Keratinocyte (primary cell): ENCODE measurements around the gene BRF1. TPM values are rescaled to one million over a fixed set of nuclear protein-coding genes. Genes with fewer than 3 reads are reported as not detected.

Experiments
- DNase-seq: peaks from one replicate; pipeline ENCODE4 v3.0.0-alpha.2; 2011; ENCODE audit warnings: low read depth, missing footprints, low spot score
- FAIRE-seq: peaks from 2 replicates; lab custom pipeline; 2011; peaks lifted over from hg19 to GRCh38; lab: Jason Lieb, UNC
- H2AFZ ChIP-seq: 2 replicates; pipeline ENCODE4 v1.6.0; 2012; ENCODE audit warnings: low read length, control low read depth, inconsistent platforms; ENCODE audit not compliant: control insufficient read depth
- H3K27ac ChIP-seq: 2 replicates; pipeline ENCODE4 v1.5.1; 2011; ENCODE audit warnings: low read length; ENCODE audit not compliant: control insufficient read depth, insufficient read depth
- H3K27me3 ChIP-seq: 3 replicates; pipeline ENCODE4 v1.6.0; 2011; ENCODE audit warnings: low read length; ENCODE audit not compliant: control insufficient read depth, insufficient read depth; ENCODE audit errors: extremely low read depth
- H3K36me3 ChIP-seq, 2 experiments: 2 replicates in 1 of 2; 3 replicates in 1 of 2; pipeline ENCODE4 v1.5.1; 2011; ENCODE audit warnings: low read length in 2 of 2, mild to moderate bottlenecking in 1 of 2; ENCODE audit not compliant: control insufficient read depth in 2 of 2, insufficient read depth in 2 of 2; ENCODE audit errors: extremely low read depth in 1 of 2
- H3K4me1 ChIP-seq: 3 replicates; pipeline ENCODE4 v1.5.1; 2011; ENCODE audit warnings: low read length; ENCODE audit not compliant: control insufficient read depth, insufficient read depth; ENCODE audit errors: extremely low read depth
- H3K4me2 ChIP-seq: 3 replicates; pipeline ENCODE4 v1.6.0; 2011; ENCODE audit warnings: low read depth, low read length; ENCODE audit not compliant: control insufficient read depth, insufficient read depth; ENCODE audit errors: extremely low read depth
- H3K4me3 ChIP-seq, 3 experiments: fragments of 200-600 bp in 1 of 3; sonication (generic) in 1 of 3; 2 replicates in 2 of 3; 3 replicates in 1 of 3; pipeline ENCODE4 v1.5.1; 2011 to 2016; ENCODE audit warnings: low read length in 3 of 3, mild to moderate bottlenecking in 3 of 3, control low read depth in 2 of 3, inconsistent platforms in 1 of 3, low read depth in 1 of 3, mixed read lengths in 1 of 3, mixed run types in 1 of 3, moderate library complexity in 1 of 3; ENCODE audit not compliant: control insufficient read depth in 2 of 3, insufficient read depth in 2 of 3; ENCODE audit errors: extremely low read depth in 1 of 3
- H3K79me2 ChIP-seq: 2 replicates; pipeline ENCODE4 v1.6.0; 2012; ENCODE audit warnings: low read length; ENCODE audit not compliant: control insufficient read depth, insufficient read depth
- H3K9ac ChIP-seq: 3 replicates; pipeline ENCODE4 v1.6.0; 2011; ENCODE audit warnings: low read length; ENCODE audit not compliant: control insufficient read depth, insufficient read depth; ENCODE audit errors: extremely low read depth
- H3K9me1 ChIP-seq: 3 replicates; pipeline ENCODE4 v1.6.0; 2011; ENCODE audit warnings: low read length; ENCODE audit not compliant: control insufficient read depth, insufficient read depth; ENCODE audit errors: extremely low read depth
- H3K9me3 ChIP-seq: 2 replicates; pipeline ENCODE4 v1.5.1; 2012; ENCODE audit warnings: low read depth, low read length; ENCODE audit not compliant: control insufficient read depth
- H4K20me1 ChIP-seq: 3 replicates; pipeline ENCODE4 v1.6.0; 2011; ENCODE audit warnings: low read length; ENCODE audit not compliant: control insufficient read depth, insufficient read depth; ENCODE audit errors: extremely low read depth
- EZH2 ChIP-seq: IDR thresholded peaks from one replicate; pipeline ENCODE4 v1.6.1; 2012; ENCODE audit warnings: inconsistent platforms, mild to moderate bottlenecking, low read length, moderate library complexity
- dilution Hi-C: fragments of 300-500 bp; cut with MboI; formaldehyde crosslinking; loops from one replicate; pipeline ENCODE4 v1.7.0; 2020; ENCODE audit warnings: low sequenced_read_pairs; ENCODE audit not compliant: extremely low pct_ligation_motif_present
- polyA plus RNA-seq, 5 experiments: library from polyadenylated mRNA; depleted of rRNA in 3 of 5; stranded (reverse) in 3 of 5; stranded (forward) in 1 of 5; unstranded in 1 of 5; fragments of >200 nt; gene quantifications; 1 replicate in 1 of 5; 2 replicates in 3 of 5; 3 replicates in 1 of 5; pipeline versions ENCODE4 v1.2.1 to v1.2.3, GENCODE V29; 2011 to 2012; ENCODE audit warnings: missing spikeins in 2 of 5, low read depth in 1 of 5, low replicate concordance in 1 of 5
- TF ChIP-seq, protein P1 (sequence below), 3 experiments: IDR thresholded peaks in 1 of 3; conservative IDR thresholded peaks in 1 of 3; optimal IDR thresholded peaks in 1 of 3; 2 replicates in 2 of 3; 3 replicates in 1 of 3; pipeline versions ENCODE3 to v1.5.1; 2011; ENCODE audit warnings: low read length in 3 of 3, mild to moderate bottlenecking in 3 of 3, moderate library complexity in 2 of 3, control low read depth in 1 of 3, inconsistent platforms in 1 of 3; ENCODE audit not compliant: insufficient read depth in 2 of 3; ENCODE audit errors: extremely low read depth in 1 of 3

BRF1 gene
- polyA plus RNA-seq, 1 donor (not counting 4 experiments of a cell fraction or from before 2014, with no cell fraction given), result 6.5 TPM

DNA sequence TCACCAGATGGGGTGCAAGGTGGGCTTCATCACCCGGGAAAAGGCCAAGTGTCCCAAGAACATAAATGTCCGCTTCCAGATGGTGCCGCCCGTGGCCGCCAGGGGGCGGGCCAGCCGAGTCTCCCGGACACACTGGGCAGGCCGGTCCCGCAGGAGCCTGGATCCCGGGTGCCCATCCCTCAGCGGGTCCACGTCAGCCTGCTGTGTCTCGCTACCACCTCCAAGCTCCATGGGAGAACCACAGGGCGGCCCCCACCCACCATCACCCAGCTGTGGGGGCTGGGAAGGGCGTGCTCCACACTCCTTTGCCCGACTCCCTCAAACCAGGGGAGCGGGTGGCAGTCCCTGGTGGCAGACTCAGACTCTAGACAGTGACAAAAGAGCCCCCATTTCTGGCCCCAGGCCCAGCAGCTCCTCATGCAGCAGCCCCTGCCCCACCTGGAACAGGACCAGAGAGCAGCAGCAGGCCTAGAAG is 97.7 kb downstream of the BRF1 start:
- Histone ChIP-seq H3K36me3 (no peaks in the 10 kb centered on the region), H3K4me3 (no peak overlapping the region), H2AFZ (no peak overlapping the region), H3K9me3 (no peaks in the 10 kb centered on the region), H3K27ac (no peak overlapping the region), H3K9me1 (no peaks in the 10 kb centered on the region), H4K20me1 (no peaks in the 10 kb centered on the region), H3K4me1 (peaks cover 11% of the 10 kb centered on the region), H3K4me2 (no peak overlapping the region), H3K9ac (no peak overlapping the region), H3K79me2 (no peaks in the 10 kb centered on the region), H3K27me3 (peaks cover 3% of the 10 kb centered on the region)
- DNase-seq (no peak), FAIRE-seq (peak; percentile 61)
- dilution Hi-C loops, result no loop called here
- no peak for TF ChIP-seq EZH2
- TF ChIP-seq, protein P1, sequence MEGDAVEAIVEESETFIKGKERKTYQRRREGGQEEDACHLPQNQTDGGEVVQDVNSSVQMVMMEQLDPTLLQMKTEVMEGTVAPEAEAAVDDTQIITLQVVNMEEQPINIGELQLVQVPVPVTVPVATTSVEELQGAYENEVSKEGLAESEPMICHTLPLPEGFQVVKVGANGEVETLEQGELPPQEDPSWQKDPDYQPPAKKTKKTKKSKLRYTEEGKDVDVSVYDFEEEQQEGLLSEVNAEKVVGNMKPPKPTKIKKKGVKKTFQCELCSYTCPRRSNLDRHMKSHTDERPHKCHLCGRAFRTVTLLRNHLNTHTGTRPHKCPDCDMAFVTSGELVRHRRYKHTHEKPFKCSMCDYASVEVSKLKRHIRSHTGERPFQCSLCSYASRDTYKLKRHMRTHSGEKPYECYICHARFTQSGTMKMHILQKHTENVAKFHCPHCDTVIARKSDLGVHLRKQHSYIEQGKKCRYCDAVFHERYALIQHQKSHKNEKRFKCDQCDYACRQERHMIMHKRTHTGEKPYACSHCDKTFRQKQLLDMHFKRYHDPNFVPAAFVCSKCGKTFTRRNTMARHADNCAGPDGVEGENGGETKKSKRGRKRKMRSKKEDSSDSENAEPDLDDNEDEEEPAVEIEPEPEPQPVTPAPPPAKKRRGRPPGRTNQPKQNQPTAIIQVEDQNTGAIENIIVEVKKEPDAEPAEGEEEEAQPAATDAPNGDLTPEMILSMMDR (optimal IDR thresholded peaks at IDR 0.05 in 1 of 3, IDR thresholded peaks at IDR 0.05 in 1 of 3, conservative IDR thresholded peaks at IDR 0.05 in 1 of 3; ENCODE audit: extremely low read depth in 1 of 3, insufficient read depth in 2 of 3, low read length in 3 of 3), result peak; percentile 82 to 93 (median 86)

DNA sequence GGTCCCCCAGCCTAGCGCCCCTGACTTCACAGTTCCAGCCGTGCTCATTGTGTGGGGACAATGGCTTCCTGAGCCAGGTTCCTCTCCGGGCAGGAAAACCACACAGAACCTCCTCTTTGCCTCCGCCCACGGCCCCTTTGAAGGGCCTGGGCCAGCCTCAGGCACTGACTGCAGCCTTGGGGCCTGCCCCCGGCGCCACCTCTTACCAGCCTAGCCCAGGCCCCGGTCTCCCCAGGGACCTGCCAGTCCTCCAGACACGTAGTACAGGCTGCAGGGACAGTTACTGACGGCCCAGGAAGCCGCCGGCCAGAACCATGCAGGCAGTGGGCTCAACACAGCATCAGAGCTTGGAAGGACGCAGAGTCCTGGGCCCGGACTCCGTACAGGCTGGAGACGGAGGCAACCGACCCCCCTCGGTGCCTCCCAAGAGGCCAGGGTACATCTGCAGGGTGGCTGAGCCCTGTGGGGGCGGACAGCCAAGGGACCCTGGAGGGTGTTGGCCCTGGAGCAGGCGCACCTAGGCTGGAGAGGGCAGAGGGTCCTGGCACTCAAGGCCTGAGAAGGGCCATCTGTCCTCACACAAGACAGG is 98.8 kb downstream of the BRF1 start:
- dilution Hi-C loops, result no loop called here
- TF ChIP-seq EZH2, result no peak
- TF ChIP-seq, protein P1 (optimal IDR thresholded peaks at IDR 0.05 in 1 of 3, IDR thresholded peaks at IDR 0.05 in 1 of 3, conservative IDR thresholded peaks at IDR 0.05 in 1 of 3; ENCODE audit: extremely low read depth in 1 of 3, insufficient read depth in 2 of 3, low read length in 3 of 3), result no peak
- FAIRE-seq, result no peak
- Histone ChIP-seq H3K27me3 (peaks cover 13% of the 10 kb centered on the region), H3K36me3 (no peaks in the 10 kb centered on the region), H3K9me3 (no peaks in the 10 kb centered on the region), H4K20me1 (no peaks in the 10 kb centered on the region), H2AFZ (no peak overlapping the region), H3K79me2 (no peaks in the 10 kb centered on the region), H3K4me1 (peaks cover 11% of the 10 kb centered on the region), H3K9me1 (no peaks in the 10 kb centered on the region), H3K27ac (no peak overlapping the region), H3K9ac (no peak overlapping the region), H3K4me3 (no peak overlapping the region), H3K4me2 (no peak overlapping the region)
- DNase-seq, result no peak
